Nephron progenitor cell (in vitro differentiated cells): ENCODE results near the gene WASF2.
A peak's percentile ranks its signal among the peaks of the same experiment; 100 is the strongest.
"Not testable (repeated sequence)": the region's sequence is repeated elsewhere in the genome, so short reads cannot be mapped to it uniquely, and the experiment has no call there.

Source experiments
- DNase-seq: peaks from one replicate; pipeline ENCODE4 v3.0.0; 2021
- H3K27ac Mint-ChIP-seq: 2 replicates; pipeline ENCODE4 v1.8.0; 2021; ENCODE audit warnings: mild to moderate bottlenecking, moderate library complexity, mixed read lengths
- H3K27me3 Mint-ChIP-seq: 2 replicates; pipeline ENCODE4 v1.8.0; 2021; ENCODE audit warnings: mild to moderate bottlenecking, low read depth, mixed read lengths; ENCODE audit not compliant: poor library complexity
- H3K36me3 Mint-ChIP-seq: 2 replicates; pipeline ENCODE4 v1.8.0; 2021; ENCODE audit warnings: low read depth, mixed read lengths
- H3K4me1 Mint-ChIP-seq: 2 replicates; pipeline ENCODE4 v1.8.0; 2021; ENCODE audit warnings: mixed read lengths
- H3K4me3 Mint-ChIP-seq: 2 replicates; pipeline ENCODE4 v1.8.0; 2021; ENCODE audit warnings: mild to moderate bottlenecking, moderate library complexity, mixed read lengths
- H3K9me3 Mint-ChIP-seq: 2 replicates; pipeline ENCODE4 v1.8.0; 2021; ENCODE audit warnings: mild to moderate bottlenecking, moderate library complexity, mixed read lengths
- TF ChIP-seq, protein P1 (sequence below): fragments of 200-600 bp; sonication (generic); IDR thresholded peaks from 2 replicates; pipeline ENCODE4 v1.5.0; 2021; ENCODE audit warnings: antibody characterized with exemption

WASF2 gene

DNA sequence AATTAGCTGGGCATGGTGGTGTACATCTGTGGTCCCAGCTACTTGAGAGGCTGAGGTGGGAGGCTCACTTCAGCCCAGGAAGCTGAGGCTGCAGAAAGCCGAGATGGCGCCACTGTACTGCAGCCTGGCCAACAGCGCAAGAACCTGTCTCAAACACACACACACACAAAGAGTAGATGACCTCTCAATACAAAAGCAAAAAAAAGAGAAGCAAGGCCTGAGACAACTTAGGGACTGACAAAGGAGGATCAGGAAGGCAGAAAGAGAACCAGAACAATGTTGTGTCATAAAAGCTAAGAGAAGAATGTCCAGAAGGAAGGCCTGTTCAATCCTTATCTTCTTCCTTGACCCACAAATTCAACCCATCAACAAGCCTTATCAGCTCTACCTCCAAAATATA lies 18.5 kb downstream of the WASF2 start:
- Mint-ChIP-seq H3K4me1 (peaks cover 35% of the 10 kb centered on the region), H3K36me3 (peaks cover 62% of the 10 kb centered on the region), H3K27me3 (peaks cover 4% of the 10 kb centered on the region), H3K27ac (no peak overlapping the region), H3K4me3 (peak overlapping the region; percentile 11), H3K9me3 (peaks cover 19% of the 10 kb centered on the region)
- DNase-seq, result no peak
- TF ChIP-seq, protein P1, sequence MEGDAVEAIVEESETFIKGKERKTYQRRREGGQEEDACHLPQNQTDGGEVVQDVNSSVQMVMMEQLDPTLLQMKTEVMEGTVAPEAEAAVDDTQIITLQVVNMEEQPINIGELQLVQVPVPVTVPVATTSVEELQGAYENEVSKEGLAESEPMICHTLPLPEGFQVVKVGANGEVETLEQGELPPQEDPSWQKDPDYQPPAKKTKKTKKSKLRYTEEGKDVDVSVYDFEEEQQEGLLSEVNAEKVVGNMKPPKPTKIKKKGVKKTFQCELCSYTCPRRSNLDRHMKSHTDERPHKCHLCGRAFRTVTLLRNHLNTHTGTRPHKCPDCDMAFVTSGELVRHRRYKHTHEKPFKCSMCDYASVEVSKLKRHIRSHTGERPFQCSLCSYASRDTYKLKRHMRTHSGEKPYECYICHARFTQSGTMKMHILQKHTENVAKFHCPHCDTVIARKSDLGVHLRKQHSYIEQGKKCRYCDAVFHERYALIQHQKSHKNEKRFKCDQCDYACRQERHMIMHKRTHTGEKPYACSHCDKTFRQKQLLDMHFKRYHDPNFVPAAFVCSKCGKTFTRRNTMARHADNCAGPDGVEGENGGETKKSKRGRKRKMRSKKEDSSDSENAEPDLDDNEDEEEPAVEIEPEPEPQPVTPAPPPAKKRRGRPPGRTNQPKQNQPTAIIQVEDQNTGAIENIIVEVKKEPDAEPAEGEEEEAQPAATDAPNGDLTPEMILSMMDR, result no peak

DNA sequence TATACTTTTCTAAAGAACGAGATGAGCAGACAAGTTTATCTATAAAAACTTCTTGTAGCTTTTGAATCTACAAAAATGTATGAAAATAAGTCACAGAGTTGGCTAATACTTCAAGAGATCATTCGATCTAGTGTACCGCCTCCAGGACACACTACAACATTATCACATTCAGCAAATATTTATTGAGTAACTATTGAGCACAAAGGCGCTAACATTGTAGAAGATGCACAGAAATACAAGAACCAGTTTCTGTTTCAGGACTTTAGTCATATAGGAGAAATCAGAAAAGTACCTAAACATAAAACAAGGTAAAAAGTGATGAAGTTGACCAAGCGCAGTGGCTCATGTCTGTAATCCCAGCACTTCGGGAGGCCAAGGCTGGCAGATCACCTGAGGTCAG lies 20.6 kb downstream of the WASF2 start:
- H3K9me3 Mint-ChIP-seq, result peaks cover 32% of the 10 kb centered on the region

DNA sequence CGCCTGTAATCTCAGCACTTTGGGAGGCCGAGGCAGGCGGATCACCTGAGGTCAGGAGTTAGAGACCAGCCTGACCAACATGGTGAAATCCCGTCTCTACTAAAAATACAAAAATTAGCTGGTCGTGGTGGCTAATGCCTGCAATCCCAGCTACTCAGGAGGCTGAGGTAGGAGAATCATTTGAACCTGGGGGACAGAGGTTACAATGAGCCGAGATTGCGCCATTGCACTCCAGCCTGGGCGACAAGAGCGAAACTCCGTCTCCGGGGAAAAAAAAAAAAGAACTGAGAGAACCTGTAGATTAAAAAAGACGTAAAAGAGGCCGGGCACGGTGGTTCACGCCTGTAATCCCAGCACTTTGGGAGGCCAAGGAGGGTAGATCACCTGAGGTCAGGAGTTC lies 21.6 kb downstream of the WASF2 start:
- not testable (repeated sequence) for DNase-seq, H3K4me3 Mint-ChIP-seq, H3K27me3 Mint-ChIP-seq, H3K4me1 Mint-ChIP-seq
- peaks cover 62% of the 10 kb centered on the region for H3K36me3 Mint-ChIP-seq
- peak overlapping the region; percentile 42 for H3K27ac Mint-ChIP-seq
- H3K9me3 Mint-ChIP-seq, result peaks cover 32% of the 10 kb centered on the region

More for the DNA sequence above, 20.6 kb downstream of the WASF2 start:
- DNase-seq, result no peak
- Mint-ChIP-seq H3K36me3 (peaks cover 68% of the 10 kb centered on the region), H3K27me3 (peaks cover 4% of the 10 kb centered on the region), H3K4me3 (no peak overlapping the region), H3K27ac (no peak overlapping the region), H3K4me1 (peaks cover 18% of the 10 kb centered on the region)
- TF ChIP-seq, protein P1, result no peak

DNA sequence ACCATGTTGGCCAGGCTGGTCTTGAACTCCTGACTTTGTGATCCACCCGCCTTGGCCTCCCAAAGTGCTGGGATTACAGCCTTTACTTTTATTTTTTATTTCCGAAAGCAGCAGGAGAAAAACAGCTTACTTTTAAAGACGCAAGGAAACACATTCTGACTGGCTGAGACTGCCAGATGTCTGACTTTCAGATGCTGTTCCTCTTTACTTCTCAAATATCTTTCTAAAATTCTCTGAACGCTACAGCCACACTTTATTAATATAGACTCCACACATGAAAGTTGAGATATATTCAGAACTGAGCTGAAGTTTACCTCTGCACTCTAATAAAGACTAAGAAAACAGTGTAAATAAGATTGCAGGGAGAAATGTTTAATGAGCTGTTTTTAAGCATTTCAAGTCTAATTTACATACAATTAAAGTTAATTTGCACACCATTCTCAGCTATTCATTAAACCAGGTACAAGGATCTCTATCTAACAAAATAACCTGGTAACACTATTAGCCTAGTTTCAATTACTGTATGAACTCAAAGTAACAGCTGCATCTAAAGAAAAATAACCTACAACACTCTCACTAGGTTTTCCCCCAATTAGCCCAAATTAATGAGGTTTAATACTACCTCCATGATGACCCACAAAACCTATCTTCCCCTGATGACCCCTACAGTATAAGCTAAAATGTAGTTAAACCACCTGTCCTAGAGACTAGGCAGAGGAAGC lies 24.9 kb downstream of the WASF2 start:
- peak overlapping the region; percentile 8 for H3K27ac Mint-ChIP-seq
- H3K4me3 Mint-ChIP-seq, result no peak overlapping the region
- H3K4me1 Mint-ChIP-seq, result peaks cover 3% of the 10 kb centered on the region
- DNase-seq, result no peak
- TF ChIP-seq, protein P1, result no peak
- no peaks in the 10 kb centered on the region for H3K27me3 Mint-ChIP-seq
- peaks cover 54% of the 10 kb centered on the region for H3K36me3 Mint-ChIP-seq
- H3K9me3 Mint-ChIP-seq, result peaks cover 36% of the 10 kb centered on the region

DNA sequence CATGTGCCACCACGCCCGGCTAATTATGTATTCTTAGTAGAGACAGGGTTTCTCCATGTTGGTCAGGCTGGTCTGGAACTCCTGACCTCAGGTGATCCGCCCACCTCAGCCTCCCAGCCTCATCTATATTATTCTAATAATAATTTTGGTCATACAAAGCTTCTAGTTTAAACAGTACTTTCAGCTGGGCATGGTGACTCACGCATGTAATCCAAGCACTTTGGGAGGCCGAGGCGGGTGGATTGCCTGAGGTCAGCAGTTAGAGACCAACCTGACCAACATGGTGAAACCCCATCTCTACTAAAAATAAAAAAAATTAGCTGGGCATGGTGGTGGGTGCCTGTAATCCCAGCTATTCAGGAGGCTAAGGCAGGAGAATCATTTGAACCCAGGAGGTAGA lies 26.1 kb downstream of the WASF2 start:
- H3K4me3 Mint-ChIP-seq, H3K4me1 Mint-ChIP-seq, DNase-seq, H3K27ac Mint-ChIP-seq, H3K27me3 Mint-ChIP-seq: not testable (repeated sequence)
- Mint-ChIP-seq H3K9me3 (peaks cover 27% of the 10 kb centered on the region), H3K36me3 (peaks cover 42% of the 10 kb centered on the region)

DNA sequence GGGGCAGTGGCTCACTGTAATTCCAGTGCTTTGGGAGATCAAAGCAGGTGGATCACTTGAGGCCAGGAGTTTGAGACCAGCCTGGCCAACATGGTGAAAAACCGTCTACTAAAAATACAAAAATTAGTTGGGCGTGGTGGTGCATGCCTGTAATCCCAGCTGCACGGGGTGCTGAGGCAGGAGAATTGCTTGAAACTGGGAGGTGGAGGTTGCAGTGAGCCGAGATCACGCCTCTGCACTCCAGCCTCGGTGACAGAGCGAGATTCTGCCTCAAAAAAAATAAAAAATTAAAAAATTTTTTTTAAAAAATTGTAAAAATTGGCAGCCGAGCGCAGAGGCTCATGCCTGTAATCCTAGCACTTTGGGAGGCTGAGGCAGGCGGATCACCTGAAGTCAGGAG lies 31.4 kb downstream of the WASF2 start:
- not testable (repeated sequence) for H3K9me3 Mint-ChIP-seq, DNase-seq, H3K27me3 Mint-ChIP-seq, H3K4me3 Mint-ChIP-seq, H3K27ac Mint-ChIP-seq
- peaks cover 28% of the 10 kb centered on the region for H3K36me3 Mint-ChIP-seq
- peaks cover 12% of the 10 kb centered on the region for H3K4me1 Mint-ChIP-seq

DNA sequence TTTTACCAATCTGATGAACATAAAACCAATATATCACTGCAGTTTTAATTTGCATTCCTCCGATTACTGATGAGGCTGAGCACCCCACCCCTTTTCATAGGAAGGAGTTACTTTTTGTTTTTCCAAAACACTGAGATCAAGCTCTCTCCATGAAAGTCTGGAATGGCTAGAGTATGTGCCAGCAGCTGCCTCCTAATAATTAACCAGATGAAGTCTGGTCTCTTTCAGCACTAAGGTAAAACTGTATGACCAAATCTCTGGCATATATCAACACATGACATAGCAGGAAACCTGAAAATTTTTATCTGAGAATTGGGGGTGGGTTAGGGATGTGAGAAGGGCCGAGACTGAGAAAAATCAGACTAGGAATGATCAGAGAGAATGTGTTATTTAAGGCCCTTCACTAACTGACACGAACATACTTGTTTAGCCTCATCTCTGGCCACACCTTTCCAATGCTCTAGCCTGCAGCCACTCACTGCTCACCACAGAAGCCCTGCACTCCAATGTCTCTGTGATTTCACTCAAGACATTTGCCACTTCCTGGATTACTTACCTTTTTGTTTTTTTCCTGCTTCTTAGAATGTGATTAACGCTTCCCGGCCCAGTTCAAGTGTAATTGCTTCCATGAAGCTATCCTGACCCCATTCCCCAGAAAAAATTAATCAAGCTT lies 34.7 kb downstream of the WASF2 start:
- Mint-ChIP-seq H3K27ac (peak overlapping the region; percentile 46), H3K36me3 (peaks cover 24% of the 10 kb centered on the region), H3K9me3 (no peaks in the 10 kb centered on the region), H3K4me3 (no peak overlapping the region), H3K4me1 (peaks cover 17% of the 10 kb centered on the region), H3K27me3 (no peaks in the 10 kb centered on the region)
- TF ChIP-seq, protein P1, result no peak
- no peak for DNase-seq
